ENCODE data around the gene TMED10.

The TMED10 gene

GRCh38 chr14:75125617-75126016 lies 50.8 kb downstream of the TMED10 start:
- peak; percentile 19 for DNase-seq

- peak; percentile 78 for DNase-seq
These were observed 52.4 kb downstream of the TMED10 start for GRCh38 chr14:75123991-75124390.

DNA sequence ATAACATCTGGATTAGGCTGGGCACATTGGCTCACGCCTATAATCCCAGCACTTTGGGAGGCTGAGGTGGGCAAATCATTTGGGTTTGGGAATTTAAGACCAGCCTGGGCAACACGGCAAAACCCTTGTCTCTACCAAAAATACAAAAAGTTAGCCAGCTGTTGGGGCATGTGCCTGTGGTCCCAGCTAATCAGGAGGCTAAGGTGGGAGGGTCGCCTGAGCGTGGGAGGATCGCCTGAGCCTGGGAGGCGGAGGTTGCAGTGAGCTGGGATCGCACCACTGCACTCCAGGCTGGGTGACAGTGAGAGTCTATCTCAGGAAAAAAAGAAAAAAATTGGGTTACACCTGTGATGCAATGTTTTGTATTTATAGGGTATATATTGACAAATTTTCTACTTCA lies 54.9 kb downstream of the TMED10 start:
- no peak for DNase-seq

DNA sequence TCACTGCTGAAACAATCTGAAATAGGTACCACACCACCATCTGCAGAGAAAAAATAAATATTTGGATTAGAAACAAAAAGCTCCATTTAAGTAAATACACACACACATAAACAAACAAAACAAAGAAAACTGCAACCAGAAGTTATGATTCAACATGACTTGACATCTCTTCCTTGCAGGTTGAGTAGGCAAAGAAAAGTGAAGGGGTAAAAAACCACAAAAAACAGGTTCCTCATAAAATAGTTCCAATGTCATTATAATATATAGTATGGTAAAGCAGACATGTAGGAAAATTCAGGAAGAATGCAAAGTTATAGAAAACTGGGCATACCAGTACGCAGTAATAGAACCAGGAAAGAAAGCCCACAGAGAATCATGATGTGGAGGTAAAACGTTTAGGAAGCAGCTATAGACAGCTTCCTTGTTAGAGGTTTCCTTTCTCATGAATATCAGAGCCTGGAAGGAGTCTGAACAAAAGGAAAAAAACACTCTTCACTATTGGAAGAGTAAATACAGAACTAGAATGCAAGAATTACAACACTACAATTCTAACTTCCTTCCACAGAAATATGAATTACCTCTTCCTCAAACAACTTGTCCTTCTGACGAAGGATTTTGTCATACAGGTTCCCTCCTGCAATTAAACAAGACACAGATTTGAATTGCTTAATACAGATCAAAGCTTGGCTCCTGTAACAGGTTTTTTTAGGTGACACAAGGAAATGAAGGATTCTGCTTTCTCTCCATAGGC lies 55.7 kb downstream of the TMED10 start:
- no peak for DNase-seq

GRCh38 chr14:75119056-75119455 lies 57.4 kb downstream of the TMED10 start:
- DNase-seq = no peak

DNA sequence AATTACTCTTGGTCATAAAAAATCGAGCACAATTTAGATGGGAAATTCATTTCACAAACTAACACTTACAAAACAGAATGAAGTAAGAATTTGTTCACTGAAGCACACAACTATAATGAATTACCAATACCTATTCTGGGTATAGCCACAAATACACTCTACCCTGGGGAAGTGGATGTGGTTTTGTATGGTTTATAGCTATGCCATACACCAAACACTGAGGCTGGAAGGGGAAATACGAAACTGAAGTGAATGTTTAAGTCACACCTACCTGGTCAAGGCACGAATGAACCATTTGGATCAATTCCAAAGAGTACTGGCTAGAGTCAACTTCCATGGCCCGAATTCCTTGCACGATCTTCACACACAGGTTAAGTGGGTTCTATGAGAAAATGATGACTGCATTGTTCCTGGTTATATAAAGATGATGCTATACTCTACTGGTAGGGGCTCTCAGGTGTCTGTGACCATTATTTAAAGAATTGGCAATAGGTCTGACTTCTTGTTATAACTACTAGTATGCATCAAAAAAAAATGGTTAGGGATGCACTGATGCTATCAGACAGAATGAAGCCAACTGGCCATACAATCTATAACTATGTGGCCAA lies 62.4 kb downstream of the TMED10 start:
- no peak for DNase-seq

DNA sequence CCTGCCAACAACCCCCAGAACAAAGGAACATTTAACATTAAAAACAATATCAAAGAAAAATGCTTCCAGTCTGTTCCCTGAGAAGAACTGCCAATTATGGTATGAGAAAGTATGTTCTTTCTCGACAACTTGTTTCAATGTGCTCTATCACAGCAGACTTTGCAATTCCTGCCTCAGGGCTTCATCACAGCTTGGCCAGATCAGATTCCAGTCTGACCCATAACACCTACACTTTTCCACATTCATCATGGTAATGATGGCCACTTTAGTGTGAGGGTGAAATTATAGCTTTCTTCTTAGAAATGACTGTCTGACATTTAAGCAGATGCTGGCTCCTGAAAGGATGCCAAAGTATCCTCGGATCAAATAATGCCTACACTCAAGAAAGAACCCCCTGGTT lies 66.5 kb downstream of the TMED10 start:
- no peak for DNase-seq

GRCh38 chr14:75107186-75107585 lies 69.2 kb downstream of the TMED10 start:
- no peak for DNase-seq

DNA sequence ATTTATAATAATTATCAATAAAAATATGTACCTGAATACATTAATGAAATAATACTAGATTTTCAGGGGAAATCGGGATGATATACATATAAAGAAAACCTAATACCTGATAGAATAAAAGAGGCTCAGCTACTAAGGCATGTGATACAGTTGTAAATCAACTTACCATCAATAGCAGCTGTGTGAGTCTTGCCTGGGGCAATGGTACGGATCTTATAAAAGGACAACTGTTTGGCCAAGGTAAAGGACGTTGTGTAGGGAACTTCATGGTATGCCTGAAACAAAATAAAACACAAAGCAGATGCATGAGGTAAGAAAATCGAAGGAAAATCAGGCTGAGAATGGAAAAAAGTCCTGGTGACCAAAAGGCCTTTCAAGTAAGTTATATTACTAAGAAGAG lies 74.9 kb downstream of the TMED10 start:
- no peak for DNase-seq

GRCh38 chr14:75098682-75099081 lies 77.7 kb downstream of the TMED10 start:
- DNase-seq = no peak

- DNase-seq = no peak
These were observed 78.2 kb downstream of the TMED10 start for GRCh38 chr14:75098212-75098611.

DNA sequence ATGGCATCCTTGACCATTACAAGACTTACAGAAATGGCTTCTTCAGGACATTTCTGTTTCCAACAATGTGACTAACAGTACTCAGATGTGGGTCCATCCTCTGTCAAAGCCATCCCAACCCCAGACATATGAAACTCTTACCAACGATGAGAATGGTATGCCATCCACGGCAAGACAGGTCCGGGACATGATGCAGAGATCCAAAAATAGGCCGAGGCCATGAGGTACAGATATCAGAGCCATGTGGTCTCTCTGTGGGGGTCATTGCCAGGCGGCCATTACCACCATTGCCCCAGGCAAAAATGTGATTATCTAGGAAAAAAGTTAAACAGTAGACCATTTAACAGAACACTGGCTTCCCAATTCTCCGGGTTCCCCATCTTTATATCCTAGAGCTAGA lies 79.5 kb downstream of the TMED10 start:
- no peak for DNase-seq

- DNase-seq = no peak
These were observed 80.7 kb downstream of the TMED10 start for GRCh38 chr14:75095690-75096089.

DNA sequence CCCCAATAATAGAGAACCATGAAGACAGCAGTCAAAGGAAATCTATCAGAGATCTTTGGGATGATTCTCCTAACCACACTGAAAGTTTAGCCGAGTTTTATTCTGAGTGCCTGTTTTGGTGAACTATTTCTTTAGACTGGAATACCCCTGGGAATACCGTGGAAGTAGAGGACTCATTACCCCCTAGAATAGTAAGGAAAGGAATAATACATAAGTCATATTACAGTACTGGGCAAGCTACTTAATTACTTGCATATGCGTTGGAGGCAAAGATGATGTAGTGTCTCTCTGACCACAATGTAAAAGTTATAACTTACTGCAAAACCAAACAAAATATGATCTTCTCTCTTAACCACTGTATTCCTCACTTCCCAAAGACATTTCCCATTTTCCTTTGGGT lies 81.5 kb downstream of the TMED10 start:
- no peak for DNase-seq

GRCh38 chr14:75092698-75093097 lies 83.7 kb downstream of the TMED10 start:
- DNase-seq = no peak

GRCh38 chr14:75091251-75091650 lies 85.2 kb downstream of the TMED10 start:
- no peak for DNase-seq

DNA sequence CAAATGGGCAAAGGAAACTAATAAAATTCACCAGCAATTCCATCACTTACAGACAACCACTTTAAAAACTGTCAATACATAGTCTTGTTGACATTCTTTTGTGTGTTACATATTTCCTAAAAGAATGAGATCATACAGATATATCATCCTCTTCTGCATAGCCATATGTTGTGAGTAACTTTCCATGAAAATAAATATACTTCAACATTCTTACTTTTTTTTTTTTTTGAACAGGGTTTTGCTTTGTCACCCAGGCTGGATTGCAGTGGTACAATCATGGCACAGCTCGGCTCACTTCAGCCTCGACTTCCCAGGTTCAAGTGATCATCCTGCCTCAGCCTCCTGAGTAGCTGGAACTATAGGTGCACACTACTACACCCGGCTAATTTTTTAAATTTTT lies 86.1 kb downstream of the TMED10 start:
- DNase-seq = no peak

GRCh38 chr14:75088566-75089373 lies 87.6 kb downstream of the TMED10 start:
- DNase-seq = peak; percentile 13

GRCh38 chr14:75088153-75088552 lies 88.3 kb downstream of the TMED10 start:
- no peak for DNase-seq

GRCh38 chr14:75084513-75084912 lies 91.9 kb downstream of the TMED10 start:
- DNase-seq = no peak

GRCh38 chr14:75083271-75083670 lies 93.1 kb downstream of the TMED10 start:
- no peak for DNase-seq

DNA sequence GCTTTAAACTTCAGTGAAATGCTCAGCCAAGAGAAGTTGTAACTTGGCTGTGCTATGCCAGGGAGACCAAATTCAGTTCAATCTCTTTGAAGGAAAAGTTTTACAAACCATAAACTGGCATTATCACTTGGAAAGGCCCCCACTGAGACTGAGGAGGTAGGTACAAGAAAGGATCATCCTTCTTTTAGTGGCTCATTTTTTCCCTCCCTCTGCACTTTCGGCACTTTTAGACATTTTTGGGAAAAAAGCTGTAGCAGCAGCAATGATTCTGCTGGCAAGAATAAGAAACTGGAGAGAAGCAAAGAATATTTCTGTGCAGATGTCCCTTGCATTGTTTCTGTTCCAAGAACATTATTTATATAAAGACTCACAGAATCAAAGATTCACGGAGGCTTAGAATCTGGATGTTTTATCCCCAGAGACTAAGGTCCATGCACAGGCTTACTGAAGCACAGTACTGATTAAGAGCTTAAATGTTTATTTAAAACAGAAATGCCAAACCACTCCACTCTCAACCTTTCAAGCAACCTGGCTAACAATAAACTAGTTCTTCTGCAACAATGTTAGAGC lies 94.7 kb downstream of the TMED10 start:
- no peak for DNase-seq

All from NCI-H226 (cell line).